GM21723 (cell line): ENCODE results near the gene FAM76B.

Experiments used
- ATAC-seq: cut with Tn5 transposase; IDR thresholded peaks from one replicate; pipeline ENCODE4 v1.9.1; 2021; ENCODE audit warnings: mild to moderate bottlenecking, moderate library complexity; ENCODE audit not compliant: unreplicated experiment

Gene FAM76B

GRCh38 chr11:95792700-95793099 lies 3.1 kb upstream of the FAM76B start:
- ATAC-seq = no peak

GRCh38 chr11:95792200-95792599 lies 2.6 kb upstream of the FAM76B start:
- no peak for ATAC-seq

GRCh38 chr11:95791709-95792033 lies 2.1 kb upstream of the FAM76B start:
- no peak for ATAC-seq

- ATAC-seq = peak; percentile 19
These were observed 1.5 kb upstream of the FAM76B start for GRCh38 chr11:95790933-95791708.

- ATAC-seq = peak; percentile 70
These were observed 746 bp upstream of the FAM76B start, which contains the start of gene CEP57 for GRCh38 chr11:95790123-95790932. Gene CEP57, plus strand, starts transcription at chr11:95790498. Its CDS starts 201 bp downstream, at chr11:95790699.

- peak; percentile 3 for ATAC-seq
These were observed 569 bp downstream of the FAM76B start for GRCh38 chr11:95788921-95789505.

- ATAC-seq = no peak
These were observed 9.0 kb downstream of the FAM76B start for GRCh38 chr11:95780544-95780943.

- ATAC-seq = no peak
These were observed 10.9 kb downstream of the FAM76B start for GRCh38 chr11:95778699-95779098.

GRCh38 chr11:95776859-95777258 lies 12.7 kb downstream of the FAM76B start:
- ATAC-seq = no peak

GRCh38 chr11:95768521-95768920 lies 21.1 kb downstream of the FAM76B start:
- ATAC-seq = no peak

GRCh38 chr11:95767498-95767897 lies 22.1 kb downstream of the FAM76B start:
- no peak for ATAC-seq

- ATAC-seq = no peak
These were observed 22.9 kb downstream of the FAM76B start for GRCh38 chr11:95766701-95767100.

GRCh38 chr11:95764267-95764898 lies 25.2 kb downstream of the FAM76B start:
- peak; percentile 66 for ATAC-seq

GRCh38 chr11:95762534-95762933 lies 27.0 kb downstream of the FAM76B start:
- no peak for ATAC-seq

GRCh38 chr11:95760941-95761340 lies 28.6 kb downstream of the FAM76B start:
- no peak for ATAC-seq

- ATAC-seq = no peak
These were observed 38.1 kb downstream of the FAM76B start for GRCh38 chr11:95751515-95751914.

- ATAC-seq = no peak
These were observed 39.5 kb downstream of the FAM76B start for GRCh38 chr11:95750101-95750500.

- ATAC-seq = no peak
These were observed 50.3 kb downstream of the FAM76B start for GRCh38 chr11:95739108-95739938.

- ATAC-seq = no peak
These were observed 52.8 kb downstream of the FAM76B start for GRCh38 chr11:95736809-95737208.

- no peak for ATAC-seq
These were observed 53.2 kb downstream of the FAM76B start for GRCh38 chr11:95736355-95736754.
